ENCODE results near the gene MAGI1. TPM values are rescaled to one million over a fixed set of nuclear protein-coding genes. Genes with fewer than 3 reads are reported as not detected.

The MAGI1 gene
- total RNA-seq, 1 experiment from 2014 or later, result 38.6 TPM

GRCh38 chr3:65904016-65904415, 134.7 kb downstream of the MAGI1 start:
- ATAC-seq (no peak), DNase-seq (ENCODE audit: low read depth, low spot score) (no peak)
- BruUV-seq (replicated peaks), result no TSS peak
- Histone ChIP-seq H3K4me3 (replicated peaks in 1 of 2; ENCODE audit: low read depth in 1 of 2, low read length in 2 of 2) (no peak overlapping the region), H3K27ac (ENCODE audit: low read depth, low read length) (no peak overlapping the region), H4K20me1 (ENCODE audit: insufficient read depth) (no peaks in the 10 kb centered on the region), H3K4me1 (ENCODE audit: control insufficient read depth in 1 of 2, insufficient read depth in 2 of 2, low read length in 2 of 2) (peaks cover 0 to 5% of the 10 kb centered on the region in 2 experiments; a peak in 1 of 4 replicates), H3K9me2 (ENCODE audit: insufficient read depth) (no peaks in the 10 kb centered on the region), H2AFZ (ENCODE audit: low read depth, low read length, poor library complexity, severe bottlenecking) (no peak overlapping the region), H3K36me3 (ENCODE audit: control insufficient read depth in 1 of 2, insufficient read depth in 2 of 2, low read length in 2 of 2) (no peaks in the 10 kb centered on the region), H3K27me3 (ENCODE audit: insufficient read depth, low read length) (no peaks in the 10 kb centered on the region), H3K79me2 (ENCODE audit: insufficient read depth, low read length) (peaks cover 4% of the 10 kb centered on the region; the same call in 1 of the 2 replicates), H3K4me2 (ENCODE audit: low read length) (no peak overlapping the region), H3K9ac (ENCODE audit: low read length) (no peak overlapping the region), H3K9me3 (ENCODE audit: control insufficient read depth in 1 of 2, insufficient read depth in 1 of 2, low read depth in 1 of 2, low read length in 2 of 2) (no peaks in the 10 kb centered on the region)
- CTCF ChIA-PET, result no interaction called here
- POLR2A ChIA-PET, result no interaction called here
- intact Hi-C loops (cut with micrococcal nuclease), result no loop called here
- no peak for TF ChIP-seq ELF1 (IDR thresholded peaks at IDR 0.05; ENCODE audit: borderline replicate concordance, low read depth)
- no peak for TF ChIP-seq REST (IDR thresholded peaks at IDR 0.05; ENCODE audit: low read depth)
- no peak for TF ChIP-seq CTCF (IDR thresholded peaks at IDR 0.05 in 2 of 3, conservative IDR thresholded peaks at IDR 0.05 in 1 of 3; ENCODE audit: borderline replicate concordance in 1 of 3, insufficient read depth in 1 of 3, low read depth in 2 of 3, low read length in 2 of 3)
- no peak for TF ChIP-seq ZBTB33 (IDR thresholded peaks at IDR 0.05; ENCODE audit: extremely low read depth, insufficient replicate concordance, low read length)
- no peak for TF ChIP-seq POLR2AphosphoS5 (IDR thresholded peaks at IDR 0.05; ENCODE audit: low read depth, low read length)
- no peak for TF ChIP-seq EZH2 (IDR thresholded peaks at IDR 0.05)
- TF ChIP-seq JUND (IDR thresholded peaks at IDR 0.05), result no peak
- TF ChIP-seq SRF (IDR thresholded peaks at IDR 0.05; ENCODE audit: low read depth), result no peak
- no peak for TF ChIP-seq ZFX (IDR thresholded peaks at IDR 0.05)
- TF ChIP-seq RAD21 (IDR thresholded peaks at IDR 0.05; ENCODE audit: low read depth), result no peak
- TF ChIP-seq POLR2A (IDR thresholded peaks at IDR 0.05; ENCODE audit: borderline replicate concordance, extremely low read depth, insufficient read depth, insufficient read length), result no peak
- TF ChIP-seq YY1 (IDR thresholded peaks at IDR 0.05; ENCODE audit: extremely low read depth, insufficient replicate concordance, low read depth, low read length), result no peak
- RAD21 ChIA-PET (ENCODE audit: low non-redundant PET in 1 of 2, low total read pairs in 2 of 2, uncharacterized antibody in 2 of 2, unreplicated experiment in 2 of 2), result no interaction called here
